Colon (tissue), 2 donors: ENCODE data around the gene NPC1L1.

Experiments used
- FAIRE-seq: peaks from 2 replicates; lab custom pipeline; 2012; peaks lifted over from hg19 to GRCh38; lab: Jason Lieb, UNC
- donor health status: control.
- donor health status: control.

The NPC1L1 gene, protein sequence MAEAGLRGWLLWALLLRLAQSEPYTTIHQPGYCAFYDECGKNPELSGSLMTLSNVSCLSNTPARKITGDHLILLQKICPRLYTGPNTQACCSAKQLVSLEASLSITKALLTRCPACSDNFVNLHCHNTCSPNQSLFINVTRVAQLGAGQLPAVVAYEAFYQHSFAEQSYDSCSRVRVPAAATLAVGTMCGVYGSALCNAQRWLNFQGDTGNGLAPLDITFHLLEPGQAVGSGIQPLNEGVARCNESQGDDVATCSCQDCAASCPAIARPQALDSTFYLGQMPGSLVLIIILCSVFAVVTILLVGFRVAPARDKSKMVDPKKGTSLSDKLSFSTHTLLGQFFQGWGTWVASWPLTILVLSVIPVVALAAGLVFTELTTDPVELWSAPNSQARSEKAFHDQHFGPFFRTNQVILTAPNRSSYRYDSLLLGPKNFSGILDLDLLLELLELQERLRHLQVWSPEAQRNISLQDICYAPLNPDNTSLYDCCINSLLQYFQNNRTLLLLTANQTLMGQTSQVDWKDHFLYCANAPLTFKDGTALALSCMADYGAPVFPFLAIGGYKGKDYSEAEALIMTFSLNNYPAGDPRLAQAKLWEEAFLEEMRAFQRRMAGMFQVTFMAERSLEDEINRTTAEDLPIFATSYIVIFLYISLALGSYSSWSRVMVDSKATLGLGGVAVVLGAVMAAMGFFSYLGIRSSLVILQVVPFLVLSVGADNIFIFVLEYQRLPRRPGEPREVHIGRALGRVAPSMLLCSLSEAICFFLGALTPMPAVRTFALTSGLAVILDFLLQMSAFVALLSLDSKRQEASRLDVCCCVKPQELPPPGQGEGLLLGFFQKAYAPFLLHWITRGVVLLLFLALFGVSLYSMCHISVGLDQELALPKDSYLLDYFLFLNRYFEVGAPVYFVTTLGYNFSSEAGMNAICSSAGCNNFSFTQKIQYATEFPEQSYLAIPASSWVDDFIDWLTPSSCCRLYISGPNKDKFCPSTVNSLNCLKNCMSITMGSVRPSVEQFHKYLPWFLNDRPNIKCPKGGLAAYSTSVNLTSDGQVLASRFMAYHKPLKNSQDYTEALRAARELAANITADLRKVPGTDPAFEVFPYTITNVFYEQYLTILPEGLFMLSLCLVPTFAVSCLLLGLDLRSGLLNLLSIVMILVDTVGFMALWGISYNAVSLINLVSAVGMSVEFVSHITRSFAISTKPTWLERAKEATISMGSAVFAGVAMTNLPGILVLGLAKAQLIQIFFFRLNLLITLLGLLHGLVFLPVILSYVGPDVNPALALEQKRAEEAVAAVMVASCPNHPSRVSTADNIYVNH (N-terminal part only)

GRCh38 chr7:44541028-44541869 is at the start of gene NPC1L1:
TSS of gene NPC1L1 (minus strand) at chr7:44541330. CDS start at chr7:44541259, 71 bp downstream.
- FAIRE-seq = no peak

DNA sequence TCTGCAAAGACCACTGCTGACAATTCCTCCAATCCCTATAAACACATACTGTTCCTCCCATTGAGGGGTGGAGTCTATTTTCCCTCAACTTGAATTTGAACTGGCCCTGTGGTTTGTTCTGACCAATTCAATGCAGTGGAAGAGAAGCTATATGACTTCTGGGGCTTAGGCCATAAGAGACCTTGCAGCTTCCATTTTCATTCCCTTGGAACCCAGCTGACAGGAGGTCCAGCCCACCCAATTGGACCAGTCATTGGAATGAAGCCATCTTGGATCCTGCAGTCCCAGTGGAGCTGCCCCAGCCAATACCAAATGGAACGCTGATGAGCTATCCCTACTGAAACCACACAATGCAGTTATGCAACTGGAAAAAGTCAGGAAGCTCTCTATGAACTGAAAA is 49.8 kb upstream of the NPC1L1 start:
- no peak for FAIRE-seq

GRCh38 chr7:44587843-44588711 is 46.9 kb upstream of the NPC1L1 start:
- FAIRE-seq = no peak

DNA sequence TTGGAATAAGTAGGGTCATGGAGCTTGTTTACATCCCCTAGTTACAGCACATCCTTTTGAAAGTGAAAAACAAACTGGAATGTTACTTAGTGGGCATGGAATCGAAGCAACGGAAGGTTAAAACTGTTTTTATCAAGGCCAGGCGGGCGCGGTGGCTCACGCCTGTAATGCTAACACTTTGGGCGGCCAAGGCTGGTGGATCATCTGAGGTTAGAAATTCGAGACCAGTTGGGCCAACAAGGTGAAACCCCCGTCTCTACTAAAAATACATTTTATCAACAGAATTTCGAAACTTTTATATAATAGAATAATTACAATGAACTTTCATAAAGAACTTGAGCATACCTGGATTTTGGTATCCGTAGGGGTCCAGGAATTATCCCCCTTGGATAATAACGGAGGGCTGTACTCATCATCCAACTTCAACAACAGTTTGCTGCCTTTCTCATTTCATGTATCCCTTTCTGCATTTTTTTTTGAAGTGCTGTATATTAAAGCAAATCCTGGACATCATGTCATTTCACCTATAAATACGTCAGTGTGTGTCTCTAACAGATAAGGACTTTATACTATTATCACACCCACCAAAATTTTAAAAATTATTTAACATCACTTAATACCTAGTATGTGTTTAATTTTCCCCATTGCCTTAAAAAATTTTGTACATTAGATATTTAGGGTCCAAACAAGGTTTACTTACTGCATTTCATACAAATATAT is 42.2 kb upstream of the NPC1L1 start:
- no peak for FAIRE-seq

DNA sequence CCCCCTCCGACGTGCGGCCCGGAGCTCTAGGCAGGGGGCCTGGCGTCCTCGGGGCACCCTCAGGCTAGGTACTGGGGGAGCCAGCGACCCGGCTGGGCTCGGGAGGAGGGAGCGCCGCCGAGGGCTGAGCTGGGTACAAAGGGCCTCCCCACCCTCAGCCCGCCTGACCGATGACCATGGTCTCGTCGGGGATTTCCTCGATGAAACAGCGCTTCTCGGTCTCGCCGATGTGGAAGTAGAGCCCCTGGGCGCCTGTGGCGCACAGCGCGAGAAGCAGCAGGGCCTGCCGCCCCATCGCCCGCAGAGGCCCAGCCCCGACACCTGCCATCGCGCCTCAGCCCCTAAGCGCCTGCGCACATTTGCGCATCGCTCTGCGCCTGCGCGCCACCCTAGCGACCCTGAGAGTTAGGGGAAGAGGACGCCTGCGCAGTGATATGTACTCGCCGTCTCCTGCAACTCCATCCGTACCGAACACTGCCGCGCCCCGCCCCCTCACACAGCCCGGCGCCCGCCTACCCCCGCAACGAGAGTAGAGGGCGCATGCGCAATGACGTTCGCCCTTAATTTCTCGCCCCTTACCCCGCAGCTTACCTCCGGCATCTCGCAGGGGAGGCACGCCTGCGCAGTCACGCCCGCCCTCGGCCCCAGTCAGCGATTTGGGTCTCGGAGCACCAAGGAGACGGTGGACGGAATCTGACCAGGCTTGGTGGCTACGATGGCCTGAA is 40.9 kb upstream of the NPC1L1 start, which contains the start of gene TMED4:
Gene TMED4 (minus strand): TSS at position 353 of the 725 bp plus-strand sequence. CDS start 25 bp downstream, at position 328.
- no peak for FAIRE-seq

DNA sequence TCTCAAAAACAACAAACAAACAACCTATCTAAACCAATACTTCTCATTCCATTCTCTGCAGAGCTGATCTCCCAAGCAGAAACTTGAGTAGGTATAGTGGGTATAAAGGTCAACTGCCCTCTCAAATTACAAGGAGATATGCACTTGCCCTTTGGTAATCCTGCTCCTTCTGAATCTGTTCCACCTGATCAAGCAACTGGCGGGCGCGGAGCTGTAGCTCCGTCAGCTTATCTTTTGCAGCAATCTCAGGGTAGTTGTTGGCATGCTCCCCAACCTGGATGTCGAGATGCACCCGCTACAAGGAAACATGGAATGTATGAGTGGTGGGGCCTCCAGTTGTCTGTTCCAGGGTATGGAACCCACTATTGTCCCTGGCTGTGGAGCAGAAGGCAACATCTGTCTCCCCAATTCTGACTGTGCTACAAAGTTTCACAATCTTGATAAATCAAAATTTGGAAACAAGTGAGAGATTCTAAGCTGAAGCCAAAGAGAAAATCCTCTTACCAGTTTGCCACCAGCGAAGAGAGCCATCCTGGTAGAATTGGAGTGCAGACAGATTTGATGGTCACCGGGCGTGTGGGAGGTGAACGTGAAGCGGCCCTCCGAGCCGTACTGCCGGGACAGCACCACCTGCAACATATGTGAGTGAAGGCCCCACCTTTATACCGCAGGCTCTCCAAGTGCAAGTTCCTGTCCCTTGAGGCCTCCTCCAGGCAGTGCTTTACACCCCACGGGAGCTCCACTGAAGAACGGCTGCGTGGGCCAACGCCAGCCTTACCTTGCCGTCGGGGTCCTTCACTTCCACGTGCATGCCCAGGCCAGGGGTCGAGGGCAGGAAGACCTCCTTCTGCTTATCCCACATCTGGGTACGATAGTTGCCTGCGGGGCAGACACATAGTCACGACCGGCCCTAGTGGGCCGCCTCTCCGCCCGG is 40.1 kb upstream of the NPC1L1 start:
- no peak for FAIRE-seq

DNA sequence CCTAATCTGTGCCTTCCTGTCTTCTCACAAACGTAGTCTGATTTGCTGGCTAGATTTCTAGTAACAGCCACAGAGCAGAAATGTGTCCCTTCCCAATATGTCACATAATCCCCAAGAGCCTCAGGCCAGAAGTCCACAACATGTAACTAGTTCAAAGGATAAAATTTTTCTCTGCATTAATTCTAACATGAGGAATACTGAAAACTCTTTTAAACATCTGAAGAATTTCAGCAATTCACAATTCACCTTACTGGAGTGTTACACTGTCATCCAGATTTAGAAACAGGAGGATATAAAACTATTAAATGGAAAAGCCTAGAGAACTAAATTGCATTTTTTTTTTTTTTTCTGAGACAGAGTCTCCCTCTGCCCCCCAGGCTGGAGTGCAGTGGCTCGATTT is 35.1 kb upstream of the NPC1L1 start:
- FAIRE-seq = no peak

GRCh38 chr7:44575054-44575453 is 33.9 kb upstream of the NPC1L1 start:
- FAIRE-seq = no peak

DNA sequence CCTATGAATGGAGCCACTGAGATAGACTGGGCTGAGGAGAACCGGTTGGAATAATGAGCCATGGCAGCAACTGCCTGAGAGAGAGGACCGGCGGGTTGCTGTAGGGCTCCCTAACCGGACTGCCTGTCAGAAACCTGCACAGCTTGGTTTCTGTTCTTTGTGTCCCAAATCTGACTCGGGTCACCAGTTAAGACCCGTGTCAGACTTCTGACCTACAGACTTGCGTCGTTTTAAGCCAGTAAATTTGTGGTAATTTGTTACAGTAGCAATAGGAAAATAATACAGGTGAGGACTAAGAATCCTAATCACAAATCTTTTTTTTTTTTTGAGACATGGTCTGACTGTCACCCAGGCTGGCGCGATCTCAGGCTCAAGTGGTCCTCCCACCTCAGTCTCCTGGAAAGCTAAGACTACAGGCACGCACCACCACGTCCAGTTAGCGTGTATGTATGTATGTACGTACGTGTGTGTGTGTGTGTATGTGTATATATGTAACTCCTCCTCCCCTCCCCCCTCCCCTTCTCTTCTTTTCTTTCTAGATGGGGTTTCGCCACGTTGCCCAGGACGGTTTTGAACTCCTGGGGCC is 33.2 kb upstream of the NPC1L1 start:
- FAIRE-seq = no peak

GRCh38 chr7:44573464-44574286 is 32.5 kb upstream of the NPC1L1 start, which contains the start of gene DDX56:
TSS of gene DDX56 (minus strand) at chr7:44573908. CDS start at chr7:44573895, 13 bp downstream.
- FAIRE-seq = no peak

GRCh38 chr7:44572771-44573170 is 31.6 kb upstream of the NPC1L1 start:
- FAIRE-seq = no peak

GRCh38 chr7:44569959-44570358 is 28.8 kb upstream of the NPC1L1 start:
- no peak for FAIRE-seq

- no peak for FAIRE-seq
Measured at GRCh38 chr7:44568771-44569560, 27.8 kb upstream of the NPC1L1 start.

GRCh38 chr7:44567884-44568283 is 26.8 kb upstream of the NPC1L1 start:
- FAIRE-seq = no peak

DNA sequence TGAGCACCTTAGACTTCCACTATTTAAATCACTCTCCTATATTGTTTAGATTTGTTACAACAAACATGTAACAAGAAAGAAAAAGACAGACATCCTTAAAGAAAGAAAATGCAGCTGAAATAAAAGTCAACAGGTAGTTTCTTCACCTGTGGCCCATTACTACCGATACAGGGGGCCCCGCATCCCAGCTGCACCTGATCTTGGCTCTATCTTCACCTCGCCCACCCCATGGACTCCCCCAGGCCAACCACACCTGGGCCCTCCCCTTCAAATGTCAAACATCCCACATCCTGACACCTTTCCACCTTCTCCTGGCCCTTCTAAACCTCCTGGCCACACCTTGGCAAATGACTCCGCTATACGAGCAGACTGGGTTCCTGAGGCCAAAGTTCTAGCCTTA is 25.6 kb upstream of the NPC1L1 start:
- FAIRE-seq = no peak
